GM21737 (cell line): ENCODE measurements around the gene SPAG16.

Experiments
- ATAC-seq: cut with Tn5 transposase; IDR thresholded peaks from one replicate; pipeline ENCODE4 v1.9.1; 2021; ENCODE audit warnings: mild to moderate bottlenecking, moderate library complexity; ENCODE audit not compliant: unreplicated experiment

The SPAG16 gene

DNA sequence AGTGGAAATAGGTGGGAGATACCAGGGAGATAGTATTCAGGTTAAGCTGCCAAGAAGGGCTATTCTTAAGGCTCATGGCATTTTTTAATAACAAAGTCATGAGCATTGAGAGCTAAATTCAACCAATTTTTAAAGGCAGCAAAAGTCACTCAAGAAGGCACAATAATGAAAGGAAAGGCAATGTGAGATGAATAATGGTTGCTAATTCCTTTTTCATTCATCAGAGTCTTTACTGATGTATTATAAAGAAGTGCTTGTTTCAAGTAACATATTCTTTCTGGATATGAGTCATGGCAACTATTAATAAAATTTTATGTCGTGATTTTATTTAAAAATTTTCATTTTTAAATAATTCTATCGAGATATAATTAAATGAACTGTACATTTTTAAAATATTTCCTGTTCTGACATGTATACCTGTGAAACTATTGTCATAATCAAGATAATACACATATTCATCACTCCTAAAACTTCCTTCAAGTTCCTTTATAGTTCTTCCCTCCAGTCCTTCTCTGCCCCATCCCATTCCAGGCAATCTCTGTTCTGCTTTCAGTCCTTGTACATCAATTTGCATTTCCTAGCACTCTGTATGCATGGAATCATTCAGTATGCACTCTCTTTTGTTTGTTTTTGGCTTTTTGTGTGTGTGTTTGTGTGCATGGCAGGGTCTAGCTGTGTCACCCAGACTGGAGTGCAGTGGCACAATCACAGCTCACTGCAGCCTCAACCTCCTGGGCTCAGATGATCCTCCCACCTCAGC lies 1167.4 kb downstream of the SPAG16 start:
- ATAC-seq: no peak
